ENCODE data around the gene TTC34.

Gene TTC34

DNA sequence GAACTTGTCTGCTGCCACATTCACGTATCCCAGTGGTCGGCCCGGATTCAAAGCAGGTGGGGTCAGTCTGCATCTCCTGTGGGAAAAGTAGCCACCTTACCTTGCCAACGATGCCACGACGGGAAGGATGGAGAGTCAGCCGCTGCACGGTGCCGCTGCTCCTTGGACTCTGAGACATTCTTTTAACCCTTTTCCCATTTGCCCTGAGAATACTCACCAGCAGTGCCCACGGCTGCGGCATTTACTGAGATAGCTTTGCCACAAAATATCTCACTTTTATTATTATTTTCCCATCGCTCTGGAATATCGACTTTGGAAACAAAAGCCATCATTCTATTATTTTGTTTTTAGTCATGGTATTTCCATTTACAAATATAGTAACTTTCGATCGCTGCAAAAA, 15.3 kb upstream of the TTC34 start:
- Histone ChIP-seq H4K20me1 (ENCODE audit: low read depth, low read length) (no peaks in the 10 kb centered on the region), H3K79me2 (ENCODE audit: insufficient read depth, low read length) (no peaks in the 10 kb centered on the region), H3K9me2 (replicated peaks; ENCODE audit: insufficient read depth, low read length) (no peaks in the 10 kb centered on the region), H3K9me3 (ENCODE audit: insufficient read depth, low read length) (no peaks in the 10 kb centered on the region), H3K27me3 (ENCODE audit: low read length) (no peaks in the 10 kb centered on the region), H3K27ac (ENCODE audit: low read depth, low read length) (no peak overlapping the region), H2AFZ (ENCODE audit: low read depth, low read length, severe bottlenecking) (no peak overlapping the region), H3K9ac (ENCODE audit: low read length) (no peak overlapping the region), H3K4me2 (ENCODE audit: low read depth, low read length, poor library complexity, severe bottlenecking) (no peak overlapping the region), H3F3A (ENCODE audit: insufficient read depth) (no peaks in the 10 kb centered on the region), H3K36me3 (ENCODE audit: low read length) (no peaks in the 10 kb centered on the region), H3K4me3 (ENCODE audit: insufficient read depth, low read length, poor library complexity, severe bottlenecking) (no peak overlapping the region)
- TF ChIP-seq, protein P1, sequence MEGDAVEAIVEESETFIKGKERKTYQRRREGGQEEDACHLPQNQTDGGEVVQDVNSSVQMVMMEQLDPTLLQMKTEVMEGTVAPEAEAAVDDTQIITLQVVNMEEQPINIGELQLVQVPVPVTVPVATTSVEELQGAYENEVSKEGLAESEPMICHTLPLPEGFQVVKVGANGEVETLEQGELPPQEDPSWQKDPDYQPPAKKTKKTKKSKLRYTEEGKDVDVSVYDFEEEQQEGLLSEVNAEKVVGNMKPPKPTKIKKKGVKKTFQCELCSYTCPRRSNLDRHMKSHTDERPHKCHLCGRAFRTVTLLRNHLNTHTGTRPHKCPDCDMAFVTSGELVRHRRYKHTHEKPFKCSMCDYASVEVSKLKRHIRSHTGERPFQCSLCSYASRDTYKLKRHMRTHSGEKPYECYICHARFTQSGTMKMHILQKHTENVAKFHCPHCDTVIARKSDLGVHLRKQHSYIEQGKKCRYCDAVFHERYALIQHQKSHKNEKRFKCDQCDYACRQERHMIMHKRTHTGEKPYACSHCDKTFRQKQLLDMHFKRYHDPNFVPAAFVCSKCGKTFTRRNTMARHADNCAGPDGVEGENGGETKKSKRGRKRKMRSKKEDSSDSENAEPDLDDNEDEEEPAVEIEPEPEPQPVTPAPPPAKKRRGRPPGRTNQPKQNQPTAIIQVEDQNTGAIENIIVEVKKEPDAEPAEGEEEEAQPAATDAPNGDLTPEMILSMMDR (IDR thresholded peaks at IDR 0.05; ENCODE audit: insufficient read depth, low read length, poor library complexity, severe bottlenecking): no peak
- TF ChIP-seq EZH2phosphoT487 (conservative IDR thresholded peaks at IDR 0.05; ENCODE audit: low read length): no peak

DNA sequence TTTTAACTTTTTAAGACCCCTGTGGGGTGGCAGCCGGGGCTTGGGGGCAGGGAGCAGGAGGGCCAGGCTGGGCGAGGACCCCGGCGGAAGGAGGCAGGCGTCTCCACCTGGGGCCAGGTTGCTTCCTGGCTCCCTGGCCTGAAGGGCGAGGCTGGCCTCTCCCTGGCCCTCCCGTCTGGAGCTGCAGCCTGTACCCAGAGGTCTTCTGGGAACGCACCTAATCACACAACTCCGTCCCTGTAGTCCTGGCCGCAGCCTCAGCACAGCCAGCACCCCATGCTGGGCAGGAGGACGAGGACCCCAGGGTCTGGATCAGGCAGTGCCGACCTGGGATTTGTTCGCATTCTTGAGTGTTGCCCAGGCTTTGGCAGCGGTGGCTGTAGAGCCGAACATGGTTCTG, 14.1 kb upstream of the TTC34 start:
- Histone ChIP-seq H4K20me1 (ENCODE audit: low read depth, low read length) (no peaks in the 10 kb centered on the region), H3K27ac (ENCODE audit: low read depth, low read length) (no peak overlapping the region), H3K36me3 (ENCODE audit: low read length) (no peaks in the 10 kb centered on the region), H3K4me2 (ENCODE audit: low read depth, low read length, poor library complexity, severe bottlenecking) (no peak overlapping the region), H3K79me2 (ENCODE audit: insufficient read depth, low read length) (no peaks in the 10 kb centered on the region), H3K27me3 (ENCODE audit: low read length) (no peaks in the 10 kb centered on the region), H3K9me3 (ENCODE audit: insufficient read depth, low read length) (no peaks in the 10 kb centered on the region), H3K9me2 (replicated peaks; ENCODE audit: insufficient read depth, low read length) (no peaks in the 10 kb centered on the region), H3F3A (ENCODE audit: insufficient read depth) (no peaks in the 10 kb centered on the region), H3K4me3 (ENCODE audit: insufficient read depth, low read length, poor library complexity, severe bottlenecking) (no peak overlapping the region), H2AFZ (ENCODE audit: low read depth, low read length, severe bottlenecking) (no peak overlapping the region), H3K9ac (ENCODE audit: low read length) (no peak overlapping the region)
- TF ChIP-seq EZH2phosphoT487 (conservative IDR thresholded peaks at IDR 0.05; ENCODE audit: low read length): no peak
- TF ChIP-seq, protein P1 (IDR thresholded peaks at IDR 0.05; ENCODE audit: insufficient read depth, low read length, poor library complexity, severe bottlenecking): no peak

DNA sequence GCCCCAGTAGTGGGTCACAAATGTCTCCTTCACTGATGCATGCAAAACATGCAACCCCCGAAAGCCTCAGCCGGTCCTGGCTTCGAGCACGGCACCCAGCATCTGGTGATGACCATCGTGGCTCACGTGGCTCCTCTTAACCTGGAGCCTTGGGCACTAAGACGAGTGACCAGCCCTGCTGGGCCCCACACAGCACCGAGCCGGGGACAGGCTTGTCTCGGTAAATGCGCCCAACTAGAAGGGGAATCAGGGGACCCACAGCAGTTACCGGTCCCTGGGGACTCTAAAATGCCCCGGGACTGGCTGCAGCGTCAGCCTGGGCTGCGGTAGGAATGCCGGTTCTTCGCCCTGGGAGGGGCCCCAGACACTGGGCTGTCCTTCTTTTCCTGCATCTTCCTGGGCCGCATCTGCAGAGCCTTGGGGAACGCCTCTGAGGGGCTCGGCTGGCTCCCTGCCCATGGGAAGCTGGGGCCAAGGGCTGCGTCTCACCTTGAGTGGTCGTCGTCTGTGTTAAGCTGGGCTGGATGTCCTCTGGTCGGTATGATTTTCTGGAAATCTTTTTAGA, 13.1 kb upstream of the TTC34 start:
- H3F3A ChIP-seq (ENCODE audit: insufficient read depth): no peaks in the 10 kb centered on the region
- H3K79me2 ChIP-seq (ENCODE audit: insufficient read depth, low read length): no peaks in the 10 kb centered on the region
- H3K9me2 ChIP-seq (replicated peaks; ENCODE audit: insufficient read depth, low read length): no peaks in the 10 kb centered on the region
- H3K27me3 ChIP-seq (ENCODE audit: low read length): no peaks in the 10 kb centered on the region
- H3K36me3 ChIP-seq (ENCODE audit: low read length): no peaks in the 10 kb centered on the region
- no peak overlapping the region for H3K27ac ChIP-seq (ENCODE audit: low read depth, low read length)
- H3K9me3 ChIP-seq (ENCODE audit: insufficient read depth, low read length): no peaks in the 10 kb centered on the region
- H3K4me3 ChIP-seq (ENCODE audit: insufficient read depth, low read length, poor library complexity, severe bottlenecking): no peak overlapping the region
- H2AFZ ChIP-seq (ENCODE audit: low read depth, low read length, severe bottlenecking): no peak overlapping the region
- no peak overlapping the region for H3K4me2 ChIP-seq (ENCODE audit: low read depth, low read length, poor library complexity, severe bottlenecking)
- no peak overlapping the region for H3K9ac ChIP-seq (ENCODE audit: low read length)
- no peaks in the 10 kb centered on the region for H4K20me1 ChIP-seq (ENCODE audit: low read depth, low read length)
- TF ChIP-seq EZH2phosphoT487 (conservative IDR thresholded peaks at IDR 0.05; ENCODE audit: low read length): no peak
- TF ChIP-seq, protein P1 (IDR thresholded peaks at IDR 0.05; ENCODE audit: insufficient read depth, low read length, poor library complexity, severe bottlenecking): no peak

Data from SU-DHL-6 (cell line).